Measurements from ENCODE around the gene PRAF2.
A peak's percentile ranks its signal among the peaks of the same experiment; 100 is the strongest.

Gene PRAF2, protein sequence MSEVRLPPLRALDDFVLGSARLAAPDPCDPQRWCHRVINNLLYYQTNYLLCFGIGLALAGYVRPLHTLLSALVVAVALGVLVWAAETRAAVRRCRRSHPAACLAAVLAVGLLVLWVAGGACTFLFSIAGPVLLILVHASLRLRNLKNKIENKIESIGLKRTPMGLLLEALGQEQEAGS

DNA sequence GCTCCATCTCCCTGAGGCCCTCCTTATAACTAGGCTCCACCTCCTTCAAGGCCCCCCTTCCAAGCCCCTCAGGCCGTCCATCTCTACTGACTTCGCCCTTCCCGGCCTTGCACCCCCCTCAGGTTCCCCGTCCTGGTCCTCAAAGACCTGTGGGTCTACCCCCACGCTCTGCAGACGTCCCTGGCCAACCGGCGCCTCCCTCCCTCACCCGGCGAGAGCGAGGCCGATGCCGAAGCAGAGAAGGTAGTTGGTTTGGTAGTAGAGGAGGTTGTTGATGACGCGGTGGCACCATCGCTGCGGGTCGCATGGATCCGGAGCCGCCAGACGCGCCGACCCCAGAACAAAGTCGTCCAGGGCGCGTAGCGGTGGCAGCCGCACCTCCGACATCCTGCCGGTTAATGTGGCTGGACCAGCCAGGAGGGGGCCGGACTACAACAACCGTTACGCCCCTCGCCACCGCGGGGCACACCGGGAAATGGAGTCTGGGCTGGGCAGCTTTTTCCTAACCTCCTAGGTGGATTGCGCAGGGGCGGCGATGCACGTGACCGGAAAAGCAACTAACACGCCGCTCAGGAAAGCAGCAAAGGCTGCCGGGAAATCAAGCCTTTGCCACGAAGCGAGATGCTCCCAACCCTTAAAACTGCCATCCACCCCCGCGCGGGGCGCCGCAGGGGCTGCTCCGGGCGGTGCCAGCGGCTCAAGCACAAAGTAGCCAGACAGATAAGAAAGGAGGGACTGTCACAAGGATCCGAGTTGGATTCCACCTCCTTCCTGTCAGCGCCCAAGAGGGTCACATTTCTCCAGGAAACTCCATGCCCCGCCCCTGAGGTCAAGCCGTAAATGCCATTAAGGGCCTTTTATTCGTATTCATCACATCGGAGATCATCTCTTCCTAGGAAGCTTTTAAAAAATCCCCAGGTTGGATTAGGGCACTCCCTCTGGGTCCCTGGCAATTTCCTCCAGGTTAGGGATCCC, at the start of gene PRAF2:
PRAF2 (minus strand) TSS at position 402 of the 975 bp plus-strand sequence; CDS start at position 387, 15 bp downstream.
- peak; percentile 42 for DNase-seq

DNA sequence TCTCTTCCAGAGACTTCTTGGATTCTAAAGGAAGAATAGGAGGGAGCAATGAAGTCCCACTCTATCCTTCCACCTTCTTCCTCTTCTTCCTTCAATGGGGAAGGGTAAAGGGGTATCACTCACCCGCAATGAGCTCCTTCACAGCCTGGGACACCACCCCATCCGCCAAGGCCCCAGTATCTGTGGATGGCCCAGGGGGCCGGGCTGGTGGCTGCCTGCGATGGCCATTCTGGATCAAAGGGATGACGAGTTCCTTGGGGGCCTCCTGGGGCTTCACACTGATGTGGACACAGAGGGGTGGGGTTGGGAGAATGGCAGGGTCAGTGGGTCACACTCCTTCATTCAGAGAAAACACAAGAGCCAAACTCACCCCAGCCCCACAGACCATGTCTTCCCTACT, 48.7 kb upstream of the PRAF2 start:
- no peak for DNase-seq

- DNase-seq, result no peak
Measured at GRCh38 chrX:49120091-49120490, 46.3 kb upstream of the PRAF2 start.

- no peak for DNase-seq
Measured at GRCh38 chrX:49117581-49117980, 43.8 kb upstream of the PRAF2 start.

DNA sequence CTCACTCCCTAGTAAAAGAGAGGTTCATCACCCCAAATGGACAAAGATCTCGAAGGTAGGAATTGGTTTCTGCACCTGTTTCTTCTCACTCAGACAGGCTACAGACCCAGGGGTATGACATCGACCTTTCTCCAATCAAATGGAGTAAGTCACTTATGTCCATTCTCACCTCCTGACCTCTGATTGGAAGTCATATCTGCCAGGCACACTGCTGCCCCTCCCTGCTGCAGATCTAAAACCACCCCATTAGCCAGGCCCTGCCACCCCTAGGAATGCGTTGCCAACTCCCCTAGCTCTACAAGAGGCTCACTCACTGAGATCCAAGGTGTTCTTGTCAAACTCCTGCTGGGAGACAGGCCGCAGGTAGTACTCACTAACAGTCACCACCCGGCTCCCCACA, 42.9 kb upstream of the PRAF2 start:
- DNase-seq, result no peak

GRCh38 chrX:49116076-49116475, 42.3 kb upstream of the PRAF2 start:
- no peak for DNase-seq

DNA sequence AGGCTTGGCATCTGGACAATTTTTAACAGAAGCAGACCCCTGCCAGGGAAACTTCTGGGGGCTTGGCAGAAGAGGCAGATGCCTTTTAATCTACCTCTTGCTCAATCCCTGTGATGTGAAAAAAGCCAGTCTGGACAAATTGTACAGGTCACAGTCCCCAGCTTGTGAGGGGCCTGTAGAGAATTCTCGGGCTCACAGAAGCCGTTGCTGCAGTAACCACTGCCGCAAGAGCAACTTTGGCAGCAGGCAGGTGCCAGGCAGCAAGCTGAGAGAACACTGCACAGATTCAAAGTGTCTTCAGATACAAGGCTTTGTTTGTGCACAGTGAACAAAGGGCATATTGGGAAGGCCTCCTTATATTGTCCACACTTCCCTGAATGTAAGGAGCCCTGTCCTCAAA, 38.0 kb upstream of the PRAF2 start:
- DNase-seq, result no peak

GRCh38 chrX:49110417-49110816, 36.6 kb upstream of the PRAF2 start:
- no peak for DNase-seq

DNA sequence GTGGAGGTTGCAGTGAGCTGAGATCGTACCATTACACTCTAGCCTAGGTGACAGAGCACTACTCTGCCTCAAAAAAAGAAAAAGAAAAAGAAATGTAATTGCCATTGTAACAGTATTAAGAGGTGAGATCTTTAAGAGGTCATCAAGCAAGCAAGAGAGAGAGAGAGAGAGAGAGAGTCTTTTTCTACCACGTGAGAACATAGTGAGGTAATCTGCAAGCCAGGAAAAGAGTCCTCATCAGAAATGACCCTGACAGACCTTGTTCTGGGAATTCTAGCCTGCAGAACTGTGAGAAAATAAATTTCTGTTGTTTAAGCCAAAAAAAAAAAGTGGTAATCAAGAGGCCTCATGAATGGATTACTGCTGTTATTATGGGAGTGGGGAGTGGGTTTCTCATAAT, 34.8 kb upstream of the PRAF2 start:
- no peak for DNase-seq

- DNase-seq, result no peak
Measured at GRCh38 chrX:49106930-49107329, 33.1 kb upstream of the PRAF2 start.

- no peak for DNase-seq
Measured at GRCh38 chrX:49106296-49106695, 32.5 kb upstream of the PRAF2 start.

DNA sequence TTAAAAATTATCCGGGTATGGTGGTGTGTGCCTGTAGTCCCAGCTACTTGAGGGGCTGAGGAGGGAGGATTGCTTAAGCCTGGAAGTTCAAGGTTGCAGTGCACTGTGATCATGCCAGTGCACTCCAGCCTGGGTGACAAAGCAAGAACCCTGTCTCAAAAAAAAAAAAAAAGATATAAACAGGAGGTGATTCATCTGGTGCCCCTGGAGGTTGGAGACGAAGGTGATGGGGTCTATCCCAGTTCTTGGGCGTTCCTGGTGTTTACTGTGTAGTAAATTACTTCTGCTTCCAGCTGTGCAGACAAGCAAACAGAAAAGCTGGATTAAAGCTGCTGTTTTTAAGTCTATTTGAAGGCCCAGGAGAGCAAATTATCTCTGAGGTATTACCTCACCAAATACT, 29.8 kb upstream of the PRAF2 start:
- no peak for DNase-seq

GRCh38 chrX:49102190-49102589, 28.4 kb upstream of the PRAF2 start:
- no peak for DNase-seq

DNA sequence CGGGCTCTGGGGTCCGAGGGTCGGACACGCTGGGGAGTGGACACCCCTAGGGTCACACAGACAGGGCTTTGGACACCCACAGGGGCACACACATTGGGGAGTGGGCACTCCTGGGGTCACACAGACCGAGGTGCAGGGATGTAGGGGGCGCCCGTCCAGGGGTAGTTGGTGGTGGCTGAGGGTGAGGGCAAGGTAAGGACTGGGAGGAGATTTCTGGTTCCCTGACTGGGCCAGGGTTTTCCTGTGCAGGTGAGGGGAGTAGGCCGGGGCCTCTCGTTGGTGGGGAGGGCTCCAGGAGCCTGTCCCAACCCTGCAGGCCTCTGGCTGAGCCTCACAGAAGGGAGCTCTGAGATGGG, 27.8 kb upstream of the PRAF2 start:
- no peak for DNase-seq

DNA sequence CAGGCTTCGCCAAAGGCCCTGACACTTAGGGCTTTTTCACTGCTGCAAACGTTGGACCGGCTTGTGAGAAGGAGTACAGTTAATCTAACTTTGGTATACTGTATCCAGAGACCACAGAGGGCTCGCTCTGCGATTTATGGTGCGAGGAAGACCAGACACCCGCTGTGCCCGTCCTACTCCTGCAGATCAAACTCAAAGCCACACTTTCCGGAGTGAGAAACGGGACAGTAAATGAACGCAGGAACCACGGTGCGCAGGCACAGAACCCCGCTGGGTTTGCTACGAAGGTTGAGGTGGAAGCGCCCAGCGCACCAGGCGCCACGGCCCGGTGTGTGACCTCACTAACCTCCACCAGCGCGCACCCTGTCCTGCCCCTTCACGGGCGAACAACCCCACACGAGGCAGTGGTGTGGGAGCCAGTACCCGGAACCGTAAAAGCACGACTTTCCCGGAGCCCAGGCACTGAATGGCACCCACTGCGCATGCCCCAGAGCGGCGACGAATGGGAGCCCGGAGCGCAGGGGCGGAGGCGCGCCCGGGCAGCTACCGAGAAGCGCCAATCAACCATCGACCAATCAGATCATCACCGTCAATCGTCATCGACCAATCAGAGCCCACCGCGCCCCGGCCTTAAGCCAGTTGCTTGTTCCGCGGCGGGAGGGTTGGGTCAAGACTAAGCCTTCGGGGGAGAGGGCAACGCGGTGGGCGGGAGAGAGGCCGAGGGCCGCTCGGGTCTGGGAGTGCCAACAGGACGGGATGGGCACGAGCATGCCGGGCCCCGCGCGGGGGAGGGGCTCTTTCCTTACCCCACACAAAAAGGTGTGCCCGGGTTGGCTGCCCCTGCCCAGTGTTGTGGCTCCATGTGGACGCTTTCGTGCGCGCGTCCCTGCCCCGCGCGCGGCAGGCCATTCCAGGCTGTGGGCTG, 27.2 kb upstream of the PRAF2 start:
- peak; percentile 80 for DNase-seq

DNA sequence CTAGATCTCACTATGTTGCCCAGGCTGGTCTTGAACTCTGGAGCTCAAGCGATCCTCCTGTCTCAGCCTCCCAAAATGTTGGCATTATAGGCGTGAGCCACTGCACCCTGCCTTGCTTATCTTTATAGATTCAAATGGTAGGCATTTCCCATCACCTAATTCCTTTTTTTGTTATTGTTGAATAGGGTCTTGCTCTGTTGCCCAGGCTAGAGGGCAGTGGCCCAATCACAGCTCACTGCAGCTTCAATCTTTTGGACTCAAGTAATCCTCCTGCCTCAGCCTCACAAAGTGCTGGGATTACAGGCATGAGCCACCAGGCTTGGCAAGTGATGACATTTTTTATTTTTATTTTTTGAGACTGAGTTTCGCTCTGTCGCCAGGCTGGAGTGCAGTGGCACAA, 22.6 kb upstream of the PRAF2 start:
- DNase-seq, result no peak

DNA sequence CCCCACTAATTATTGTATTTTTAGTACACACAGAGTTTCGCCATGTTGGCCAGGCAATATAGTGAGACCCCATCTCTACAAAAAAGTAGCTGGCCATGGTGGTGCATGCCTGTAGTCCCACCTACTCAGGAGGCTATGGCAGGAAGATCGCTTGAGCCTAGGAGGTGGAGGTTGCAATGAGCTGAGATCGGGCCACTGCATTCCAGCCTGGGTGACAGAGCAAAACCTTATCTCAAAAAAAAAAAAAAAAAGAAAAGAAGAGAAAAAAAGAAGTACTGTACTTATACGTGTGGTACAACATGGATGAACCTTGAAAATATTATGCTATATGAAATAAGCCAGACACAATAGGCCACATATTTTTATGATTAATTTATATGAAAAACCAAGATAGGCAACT, 15.8 kb upstream of the PRAF2 start:
- DNase-seq, result no peak

DNA sequence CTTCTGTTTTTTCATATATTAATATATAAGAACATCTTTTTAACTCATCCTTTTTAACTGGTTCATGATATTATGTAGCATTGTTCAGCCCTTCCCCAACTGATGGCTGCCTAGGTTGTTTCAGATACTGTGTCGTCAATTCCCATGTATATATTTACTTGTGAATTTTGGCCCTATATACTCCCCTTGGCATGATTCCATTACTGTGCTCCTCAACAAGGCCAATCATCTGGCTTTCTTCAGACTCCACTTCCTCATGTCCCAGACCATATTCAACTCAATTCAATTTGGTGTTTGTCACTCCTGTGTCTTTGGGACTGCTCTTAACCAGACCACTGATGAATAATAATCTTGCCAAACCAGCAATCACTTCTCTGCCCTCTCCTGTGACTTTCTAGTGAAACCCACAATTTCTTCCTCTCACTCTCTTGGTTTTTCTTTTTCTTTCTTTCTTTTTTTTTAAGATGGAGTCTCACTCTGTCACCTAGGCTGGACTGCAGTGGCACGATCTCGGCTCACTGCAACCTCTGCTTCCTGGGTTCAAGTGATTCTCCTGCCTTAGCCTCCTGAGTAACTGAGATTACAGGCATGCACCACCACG, 8.6 kb upstream of the PRAF2 start:
- DNase-seq, result no peak

GRCh38 chrX:49079489-49080428, 6.0 kb upstream of the PRAF2 start, which contains the start of gene WDR45:
Gene WDR45 (minus strand): TSS chrX:49079887. CDS start chrX:49078095, 1,792 bp downstream.
- no peak for DNase-seq

- no peak for DNase-seq
Measured at GRCh38 chrX:49077941-49078340, 4.1 kb upstream of the PRAF2 start.

GRCh38 chrX:49075347-49075746, 1.5 kb upstream of the PRAF2 start:
- DNase-seq, result no peak

GRCh38 chrX:49072712-49073095, 1.1 kb downstream of the PRAF2 start:
- DNase-seq, result no peak

Data from NCI-H1417 treated with DMSO at 0.1 percent for 48 hours (cell line).